Superior temporal gyrus (tissue), 1 donor: ENCODE measurements around the gene ADAM15.
A peak's percentile ranks its signal among the peaks of the same experiment; 100 is the strongest.

ENCODE experiments used
- DNase-seq: peaks from one replicate; pipeline ENCODE4 v3.0.0-alpha.2; 2016; ENCODE audit errors: extremely low spot score

ADAM15 gene

GRCh38 chr1:155012776-155013602 is 38.1 kb upstream of the ADAM15 start:
- no peak for DNase-seq

GRCh38 chr1:155013632-155014031 is 37.5 kb upstream of the ADAM15 start:
- DNase-seq, result no peak

DNA sequence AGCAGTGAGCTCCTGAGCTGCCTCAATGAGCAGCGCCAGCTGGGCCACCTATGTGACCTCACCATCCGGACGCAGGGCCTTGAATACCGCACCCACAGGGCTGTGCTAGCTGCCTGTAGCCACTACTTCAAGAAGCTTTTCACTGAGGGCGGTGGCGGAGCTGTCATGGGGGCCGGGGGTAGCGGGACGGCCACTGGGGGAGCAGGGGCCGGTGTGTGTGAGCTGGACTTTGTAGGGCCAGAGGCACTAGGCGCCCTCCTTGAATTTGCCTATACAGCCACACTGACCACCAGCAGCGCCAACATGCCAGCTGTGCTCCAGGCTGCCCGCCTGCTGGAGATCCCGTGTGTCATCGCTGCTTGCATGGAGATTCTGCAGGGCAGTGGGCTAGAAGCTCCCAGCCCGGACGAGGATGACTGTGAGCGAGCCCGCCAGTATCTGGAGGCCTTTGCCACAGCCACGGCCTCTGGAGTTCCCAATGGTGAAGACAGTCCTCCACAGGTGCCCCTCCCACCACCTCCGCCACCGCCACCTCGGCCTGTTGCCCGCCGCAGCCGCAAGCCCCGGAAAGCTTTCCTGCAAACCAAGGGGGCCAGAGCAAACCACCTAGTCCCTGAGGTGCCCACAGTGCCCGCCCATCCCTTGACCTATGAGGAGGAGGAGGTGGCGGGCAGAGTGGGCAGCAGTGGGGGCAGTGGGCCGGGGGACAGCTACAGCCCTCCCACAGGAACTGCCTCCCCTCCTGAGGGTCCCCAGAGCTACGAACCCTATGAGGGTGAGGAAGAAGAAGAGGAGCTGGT is 36.2 kb upstream of the ADAM15 start:
- DNase-seq, result no peak

DNA sequence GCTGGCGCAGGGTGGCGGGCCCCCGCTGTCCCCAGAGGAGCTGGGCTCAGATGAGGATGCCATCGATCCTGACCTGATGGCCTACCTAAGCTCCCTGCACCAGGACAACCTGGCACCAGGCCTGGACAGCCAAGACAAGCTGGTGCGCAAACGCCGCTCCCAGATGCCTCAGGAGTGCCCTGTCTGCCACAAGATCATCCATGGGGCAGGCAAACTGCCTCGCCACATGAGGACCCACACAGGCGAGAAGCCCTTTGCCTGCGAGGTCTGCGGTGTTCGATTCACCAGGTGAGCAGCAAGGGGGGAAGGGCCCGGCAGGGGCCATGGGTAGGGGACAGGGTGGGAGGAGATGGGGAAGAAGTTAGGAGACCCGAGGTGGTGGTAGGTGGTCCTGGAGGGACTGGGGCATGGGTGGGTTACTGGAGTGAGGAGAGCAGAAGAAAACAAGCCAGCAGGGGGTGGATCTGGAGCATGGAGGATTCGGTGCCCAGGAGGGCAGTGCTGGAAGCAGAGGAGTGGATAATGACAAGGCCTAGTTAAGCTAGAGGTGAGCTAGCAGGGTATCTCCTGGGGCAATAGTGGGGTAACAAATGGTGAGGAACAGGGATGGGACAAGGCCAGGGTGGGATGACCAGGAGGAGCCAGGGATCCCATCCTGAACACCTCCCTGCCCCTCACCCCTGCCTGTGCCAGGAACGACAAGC is 35.4 kb upstream of the ADAM15 start:
- no peak for DNase-seq

- DNase-seq, result no peak
Observed at GRCh38 chr1:155016231-155016831, 34.8 kb upstream of the ADAM15 start.

GRCh38 chr1:155017041-155017945 is 33.8 kb upstream of the ADAM15 start:
- DNase-seq, result peak; percentile 84

DNA sequence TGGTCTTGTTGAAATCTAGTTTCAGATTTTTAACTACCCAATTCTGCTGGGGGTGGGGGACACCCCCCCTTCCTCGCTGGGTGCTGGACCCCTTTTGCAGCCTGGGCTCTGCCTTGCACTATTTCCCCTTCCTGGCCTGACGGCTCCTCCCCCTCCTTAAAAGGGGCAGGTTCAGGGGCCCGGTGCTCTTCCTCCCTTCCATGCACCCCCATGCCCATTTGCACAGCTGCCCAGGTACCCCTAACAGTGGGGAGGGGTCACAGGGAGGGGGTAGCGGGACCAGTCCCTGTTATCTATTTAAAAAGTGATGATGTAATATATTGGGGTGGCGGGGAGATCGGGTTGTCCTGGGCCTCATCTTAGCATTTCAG is 33.2 kb upstream of the ADAM15 start:
- no peak for DNase-seq

DNA sequence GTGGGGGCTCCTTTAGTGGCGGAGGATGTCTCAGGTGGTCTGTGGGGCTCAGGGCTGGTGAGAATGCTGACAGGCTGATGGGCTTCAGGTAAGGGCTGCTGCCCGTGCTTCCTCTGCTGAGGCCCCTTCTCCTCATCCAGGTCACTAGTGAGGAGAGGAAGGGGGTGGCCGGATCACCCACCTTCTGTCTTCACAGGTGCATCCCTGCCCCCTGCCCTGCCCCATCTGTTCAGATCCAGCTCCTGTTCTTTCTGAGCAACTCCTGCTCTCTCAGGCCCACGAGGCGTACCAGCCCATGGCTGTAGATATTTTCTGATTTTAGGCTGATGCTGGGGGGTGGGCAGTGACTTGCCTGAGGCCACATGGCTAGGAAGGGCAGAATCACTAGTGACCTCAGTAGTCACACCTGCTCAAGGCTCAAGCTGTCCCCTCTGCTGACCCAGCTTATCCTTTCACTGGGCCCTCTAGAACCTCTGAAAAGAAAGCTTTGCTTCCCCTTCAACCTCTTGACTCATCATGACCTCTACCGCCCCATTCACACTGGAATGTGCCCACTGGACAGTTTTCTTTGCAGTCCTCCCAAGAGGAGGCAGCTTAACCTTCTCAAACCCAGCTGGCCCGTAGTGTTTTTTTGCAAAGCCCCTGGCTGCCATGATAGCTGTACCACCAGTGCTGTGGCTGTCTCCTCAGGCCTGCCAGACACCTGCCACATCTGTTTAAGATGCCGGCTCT is 32.3 kb upstream of the ADAM15 start:
- no peak for DNase-seq

- no peak for DNase-seq
Observed at GRCh38 chr1:155019377-155020245, 31.5 kb upstream of the ADAM15 start.

DNA sequence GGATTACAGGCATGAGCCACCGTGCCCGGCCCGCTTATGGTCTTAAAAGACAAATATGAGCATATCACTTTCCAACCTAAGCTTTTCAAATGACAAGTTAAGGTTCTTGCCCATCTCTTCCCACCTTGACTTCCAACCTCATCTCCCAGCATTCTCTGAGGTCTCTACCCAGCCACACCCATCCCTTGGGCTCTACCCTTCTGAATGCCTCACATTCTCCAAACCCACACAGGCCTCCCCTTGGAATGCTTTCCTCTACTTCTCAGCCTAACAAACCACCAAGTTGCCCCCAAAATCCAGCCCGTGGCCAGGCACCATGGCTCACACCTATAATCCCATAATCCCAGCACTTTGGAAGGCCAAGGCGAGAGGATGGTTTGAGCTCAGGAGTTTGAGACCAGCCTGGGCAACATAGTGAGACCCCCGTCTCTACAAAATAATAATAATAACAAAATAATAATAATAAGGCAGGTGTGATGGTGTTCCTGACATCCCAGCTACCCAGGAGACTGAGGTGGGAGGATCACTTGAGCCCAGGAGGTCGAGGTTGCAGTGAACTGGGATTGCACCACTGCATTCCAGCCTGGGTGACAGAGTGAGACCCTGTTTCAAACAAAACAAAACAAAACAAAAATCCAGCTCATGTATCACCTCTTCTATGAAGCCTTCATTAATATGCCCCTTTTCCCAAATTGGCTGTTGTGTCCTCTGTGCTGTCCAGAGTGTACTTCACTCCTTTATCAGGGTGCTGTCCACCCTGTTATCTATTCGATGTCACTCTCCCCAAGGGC is 28.8 kb upstream of the ADAM15 start:
- DNase-seq, result no peak

DNA sequence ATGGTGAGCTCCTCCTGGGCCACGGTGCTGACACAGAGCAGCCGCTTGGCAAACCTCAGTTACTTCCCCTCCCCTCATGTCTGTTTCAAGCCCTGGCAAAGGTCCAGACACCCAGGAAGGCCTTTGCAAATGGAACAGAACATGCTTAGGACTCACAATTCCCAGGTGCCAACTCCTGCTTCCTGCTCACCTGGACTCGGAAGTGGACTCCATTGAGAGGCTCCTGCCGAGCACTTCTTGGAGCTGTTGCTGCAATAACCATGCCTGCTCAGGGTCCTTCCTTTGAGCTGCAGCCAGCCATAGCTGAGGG is 28.2 kb upstream of the ADAM15 start:
- no peak for DNase-seq

DNA sequence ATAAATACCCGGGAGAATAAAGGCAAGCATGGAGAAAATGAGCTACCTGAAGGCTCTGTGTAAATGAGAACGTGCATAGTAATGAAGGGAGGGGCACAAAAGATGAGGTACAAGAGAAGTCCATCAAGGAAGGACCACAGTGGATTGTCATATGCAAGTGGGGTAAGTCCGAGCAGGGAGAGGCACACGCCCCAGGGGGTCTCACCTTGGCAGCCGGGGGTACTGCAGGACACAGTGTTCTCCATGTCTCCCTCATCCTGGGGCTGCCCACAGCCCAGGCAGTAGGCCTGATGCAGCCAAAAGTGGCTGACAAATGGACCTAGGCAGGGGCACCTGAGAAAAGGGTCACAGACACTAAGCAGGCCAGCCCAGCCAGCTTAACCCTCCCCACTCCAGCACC is 27.5 kb upstream of the ADAM15 start:
- DNase-seq, result no peak

- no peak for DNase-seq
Observed at GRCh38 chr1:155024315-155024714, 26.8 kb upstream of the ADAM15 start.

- DNase-seq, result no peak
Observed at GRCh38 chr1:155026154-155026553, 25.0 kb upstream of the ADAM15 start.

DNA sequence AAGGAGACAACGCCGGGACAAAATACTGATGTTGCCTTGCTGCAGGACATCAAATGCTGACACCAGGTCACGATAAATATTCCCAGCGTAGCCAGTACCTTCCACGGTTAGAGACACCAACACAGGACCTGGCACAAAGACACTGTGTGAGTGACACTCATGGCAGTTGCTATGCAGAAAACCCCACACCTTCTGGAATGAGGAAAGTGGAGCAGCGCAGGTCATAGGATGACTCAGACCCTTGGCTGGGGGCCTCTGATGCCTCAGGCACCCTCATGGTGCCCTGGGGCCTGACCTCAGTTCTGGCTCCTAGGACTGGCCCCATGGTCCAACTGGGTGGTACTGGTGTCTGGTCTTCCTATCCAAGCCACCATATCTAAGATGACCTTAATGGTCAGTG is 24.5 kb upstream of the ADAM15 start:
- DNase-seq, result no peak

- no peak for DNase-seq
Observed at GRCh38 chr1:155029513-155030242, 21.4 kb upstream of the ADAM15 start.

GRCh38 chr1:155030243-155030795 is 20.8 kb upstream of the ADAM15 start:
- DNase-seq, result no peak

- DNase-seq, result no peak
Observed at GRCh38 chr1:155030899-155031298, 20.2 kb upstream of the ADAM15 start.
